ENCODE data around the gene HYDIN.
"Not testable (repeated sequence)": the region's sequence is repeated elsewhere in the genome, so short reads cannot be mapped to it uniquely, and the experiment has no call there.

HYDIN gene

GRCh38 chr16:70861996-70862395, 368.5 kb downstream of the HYDIN start:
- DNase-seq (ENCODE audit: low read depth, low spot score), result not testable (repeated sequence)

DNA sequence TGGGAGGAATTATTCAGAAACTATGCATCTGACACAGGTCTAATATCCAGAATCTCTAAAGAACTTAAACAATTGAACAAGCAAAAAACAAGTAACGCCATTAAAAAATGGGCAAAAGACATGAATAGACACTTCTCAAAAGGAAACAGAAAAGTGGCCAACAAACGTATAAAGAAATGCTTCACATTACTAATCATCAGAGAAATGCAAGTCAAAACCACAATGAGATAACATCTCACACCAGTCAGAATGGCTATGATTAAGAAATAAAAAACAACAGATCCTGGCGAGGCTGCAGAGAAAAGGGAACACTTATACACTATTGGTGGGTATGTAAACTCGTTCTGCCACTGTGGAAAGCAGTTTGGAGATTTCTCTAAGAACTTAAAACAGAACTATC, 379.2 kb downstream of the HYDIN start:
- DNase-seq (ENCODE audit: low read depth, low spot score), result not testable (repeated sequence)

DNA sequence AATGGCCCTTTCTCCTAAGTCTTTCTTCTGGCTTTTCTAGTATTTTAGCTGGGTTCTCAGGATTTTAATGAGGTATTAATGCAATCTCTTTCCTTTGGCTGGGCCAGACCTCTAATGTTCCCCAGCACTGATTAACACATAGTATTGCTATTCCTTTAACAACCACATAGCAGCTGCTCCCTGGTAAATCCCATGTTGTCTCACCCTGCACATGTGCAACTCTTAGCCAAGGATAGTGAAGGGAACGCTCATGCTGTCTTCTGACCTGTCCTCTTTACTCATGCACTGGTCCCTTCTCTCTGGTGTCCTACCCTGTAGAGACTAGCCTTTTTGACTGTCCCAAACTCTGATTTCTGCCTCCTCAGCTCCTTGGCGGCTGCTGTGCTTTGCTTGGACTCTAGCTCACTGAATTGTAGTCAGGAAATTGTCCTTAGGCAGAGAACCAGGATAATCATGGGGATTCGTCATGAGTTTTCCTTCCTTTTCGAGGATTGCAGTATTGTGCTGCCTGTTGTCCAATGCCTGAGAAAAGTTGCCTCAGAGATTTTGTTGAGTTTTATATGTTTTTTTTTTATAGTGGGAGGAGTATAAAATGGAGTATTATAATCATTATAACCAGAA, 406.9 kb downstream of the HYDIN start:
- DNase-seq (ENCODE audit: low read depth, low spot score), result not testable (repeated sequence)

GRCh38 chr16:70822734-70823133, 407.8 kb downstream of the HYDIN start:
- DNase-seq (ENCODE audit: low read depth, low spot score), result not testable (repeated sequence)

DNA sequence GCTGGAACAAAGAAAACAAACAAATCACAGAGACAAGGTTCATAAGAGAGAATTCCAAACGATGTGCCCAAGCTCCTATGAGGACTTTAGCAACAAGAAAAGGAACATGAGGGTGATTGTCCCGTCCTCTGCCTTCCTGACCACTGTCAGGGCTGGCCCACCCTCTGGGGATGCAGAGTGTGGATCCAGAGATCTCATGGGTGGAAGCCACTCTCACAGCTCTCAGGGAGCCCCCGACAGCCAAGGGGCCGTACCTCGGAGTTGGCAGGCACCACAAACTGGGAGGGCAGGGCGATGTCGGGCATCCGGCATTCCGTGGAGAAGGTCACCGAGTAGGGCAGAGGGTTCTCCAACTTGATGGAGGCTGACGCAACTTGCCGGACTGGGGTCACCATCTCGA, 412.4 kb downstream of the HYDIN start:
- not testable (repeated sequence) for DNase-seq (ENCODE audit: low read depth, low spot score)

- DNase-seq (ENCODE audit: low read depth, low spot score), result no peak
These were observed 421.0 kb downstream of the HYDIN start for GRCh38 chr16:70809392-70810060.

GRCh38 chr16:70808371-70808770, 422.2 kb downstream of the HYDIN start:
- no peak for DNase-seq (ENCODE audit: low read depth, low spot score)

GRCh38 chr16:70805787-70806186, 424.7 kb downstream of the HYDIN start:
- peak; percentile 20 for DNase-seq (ENCODE audit: low read depth, low spot score)

- DNase-seq (ENCODE audit: low read depth, low spot score), result no peak
These were observed 425.1 kb downstream of the HYDIN start for GRCh38 chr16:70805380-70805779.

GRCh38 chr16:70804734-70805169, 425.8 kb downstream of the HYDIN start:
- DNase-seq (ENCODE audit: low read depth, low spot score), result no peak

DNA sequence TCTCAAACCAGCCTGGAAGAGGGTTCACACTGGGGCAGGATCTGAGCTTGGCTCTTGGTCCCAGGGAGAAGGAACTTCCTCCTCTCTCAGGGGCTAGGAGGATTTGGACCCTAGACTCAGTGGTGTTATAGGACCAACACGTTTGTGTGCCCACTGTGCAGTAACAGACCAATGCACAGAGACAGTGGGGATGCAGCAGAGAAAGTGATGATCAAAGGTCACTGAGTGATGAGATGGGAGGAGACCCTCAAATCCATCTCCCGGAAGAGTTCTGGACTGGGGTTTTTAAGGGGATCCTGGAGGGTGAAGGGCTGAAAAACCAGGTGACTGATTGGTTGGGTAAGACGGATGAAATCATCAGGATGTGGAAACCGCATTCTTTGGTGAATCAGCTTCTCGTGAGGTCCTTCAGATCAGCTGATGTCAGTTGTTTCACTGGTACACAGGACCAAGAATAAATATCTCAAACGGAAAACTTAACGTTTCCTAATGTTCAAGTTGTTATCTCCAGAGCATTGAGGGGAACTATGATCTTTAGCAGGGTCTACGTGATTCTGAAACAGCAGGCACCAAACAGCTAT, 426.3 kb downstream of the HYDIN start:
- DNase-seq (ENCODE audit: low read depth, low spot score), result peak; percentile 62

DNA sequence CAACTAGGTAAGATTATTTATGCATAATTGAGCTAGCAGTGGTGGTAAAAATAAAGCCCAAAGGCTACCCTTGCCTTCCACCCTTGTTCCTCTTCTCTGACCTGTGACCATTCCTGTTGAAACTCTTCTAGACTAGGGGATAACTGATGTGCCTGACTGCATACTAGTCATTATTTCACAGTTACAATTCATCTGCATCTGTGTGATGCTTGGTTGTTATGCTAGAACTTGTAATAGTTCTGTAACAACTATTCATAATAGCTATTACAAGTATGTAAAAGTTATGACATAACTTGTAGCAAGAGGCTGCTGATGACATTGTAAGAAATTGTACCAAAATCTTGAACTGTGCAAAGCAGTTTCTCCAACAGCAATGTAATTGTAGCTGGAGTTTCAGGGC, 427.2 kb downstream of the HYDIN start:
- DNase-seq (ENCODE audit: low read depth, low spot score), result no peak

DNA sequence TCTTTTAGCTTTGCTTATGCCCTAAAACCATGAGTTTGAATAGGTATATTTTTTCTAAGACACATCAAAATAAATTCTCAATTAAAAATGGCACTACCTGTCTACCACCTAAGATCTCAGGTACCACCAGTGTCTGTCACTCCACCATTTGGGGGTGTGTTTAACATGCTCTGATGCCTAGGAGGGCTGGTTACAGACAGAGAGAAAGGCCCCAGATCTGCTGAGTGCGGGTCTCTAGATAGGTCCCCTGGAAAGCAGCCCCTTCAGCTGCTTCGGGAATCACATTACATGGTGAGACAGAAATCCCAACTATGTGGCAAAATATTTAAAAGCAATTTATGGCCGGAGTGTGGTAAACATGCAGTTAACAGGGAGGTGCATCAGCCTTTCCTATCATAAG, 428.9 kb downstream of the HYDIN start:
- DNase-seq (ENCODE audit: low read depth, low spot score), result peak; percentile 10

GRCh38 chr16:70800781-70801480, 429.6 kb downstream of the HYDIN start, which contains the start of gene VAC14:
VAC14 (minus strand) TSS chr16:70801158; CDS start chr16:70800900, 258 bp downstream.
- DNase-seq (ENCODE audit: low read depth, low spot score), result peak; percentile 95

DNA sequence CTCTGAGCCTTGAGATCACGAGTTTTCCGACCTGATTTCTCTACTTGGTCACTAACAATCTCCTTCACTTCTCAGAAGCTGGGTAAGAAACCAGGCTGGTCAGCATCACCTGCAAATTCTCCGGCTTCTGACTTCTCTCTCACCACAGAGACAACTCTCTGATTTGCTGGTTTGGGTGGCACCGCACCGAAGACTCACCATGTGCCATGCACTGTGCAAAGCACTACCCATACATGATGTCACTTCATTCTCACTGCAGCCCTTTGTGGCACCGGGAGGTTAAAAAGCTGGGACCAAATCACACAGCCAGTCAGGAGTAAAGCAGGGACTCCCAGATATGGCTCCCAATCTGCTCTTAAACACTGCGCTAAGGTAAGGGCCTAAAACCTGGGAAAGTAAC, 430.2 kb downstream of the HYDIN start:
- no peak for DNase-seq (ENCODE audit: low read depth, low spot score)

- DNase-seq (ENCODE audit: low read depth, low spot score), result no peak
These were observed 434.2 kb downstream of the HYDIN start for GRCh38 chr16:70796301-70796700.

DNA sequence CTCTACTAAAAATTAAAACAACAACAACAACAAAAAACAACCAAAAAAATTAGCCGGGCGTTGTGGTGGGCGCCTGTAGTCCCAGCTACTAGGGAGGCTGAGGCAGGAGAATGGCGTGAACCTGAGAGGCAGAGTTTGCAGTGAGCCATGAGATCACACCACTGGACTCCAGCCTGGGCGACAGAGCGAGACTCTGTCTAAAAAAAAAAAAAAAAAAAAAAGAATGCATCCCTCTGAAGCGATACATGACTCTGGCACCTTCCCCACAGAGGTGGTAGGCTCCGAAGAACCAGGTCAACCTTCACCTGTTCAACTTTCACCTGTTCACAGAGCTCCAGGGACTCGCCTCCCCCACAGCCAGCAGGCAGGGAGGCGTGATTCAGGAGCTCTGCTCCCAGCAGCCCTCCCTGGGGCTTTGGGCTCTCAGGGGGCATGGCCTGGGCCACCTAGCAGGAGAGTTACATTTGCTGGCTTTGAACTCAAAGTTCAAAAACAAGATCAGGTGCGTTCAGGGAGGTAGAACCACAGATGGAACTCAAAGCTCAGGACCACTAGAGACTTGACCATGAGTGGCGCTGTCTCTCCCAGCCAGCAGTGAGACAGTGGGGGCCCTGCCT, 435.1 kb downstream of the HYDIN start:
- no peak for DNase-seq (ENCODE audit: low read depth, low spot score)

DNA sequence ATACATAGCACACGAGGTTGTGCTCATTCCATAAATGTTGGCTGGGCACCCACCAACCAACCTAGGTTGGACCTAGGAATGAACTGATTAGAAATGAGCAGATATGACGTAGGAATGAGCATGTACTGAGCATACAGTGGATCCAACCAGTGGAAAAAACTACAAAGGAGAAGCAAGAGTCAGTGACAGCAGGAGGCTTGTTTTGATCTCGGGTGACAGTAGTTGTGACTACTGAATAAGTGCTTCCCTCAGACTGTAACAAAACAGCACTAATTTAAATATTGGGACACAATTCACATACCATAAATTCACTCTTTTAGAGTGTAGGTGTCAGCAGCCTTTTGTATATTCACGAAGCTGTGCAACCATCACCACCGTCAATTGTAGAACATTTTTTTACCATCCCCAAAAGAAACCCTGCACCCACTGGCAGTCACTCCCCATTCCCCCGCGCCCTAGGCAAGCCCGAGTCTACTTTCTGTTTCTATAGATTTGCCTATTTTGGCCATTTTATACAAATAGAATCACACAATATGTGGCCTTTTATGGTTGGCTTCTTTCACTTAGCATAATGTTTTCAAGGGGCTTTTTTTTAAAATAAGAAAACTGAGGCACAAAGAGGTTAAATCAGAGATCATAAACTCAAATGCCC, 436.5 kb downstream of the HYDIN start:
- DNase-seq (ENCODE audit: low read depth, low spot score), result no peak

- no peak for DNase-seq (ENCODE audit: low read depth, low spot score)
These were observed 439.7 kb downstream of the HYDIN start for GRCh38 chr16:70790815-70791214.

GRCh38 chr16:70789595-70790447, 440.7 kb downstream of the HYDIN start:
- no peak for DNase-seq (ENCODE audit: low read depth, low spot score)
